GM23338 (cell line): ENCODE measurements around the gene POGZ. TPM values are rescaled to one million over a fixed set of nuclear protein-coding genes. Genes with fewer than 3 reads are reported as not detected.

ENCODE experiments used
- ATAC-seq: fragments of 200-7000 bp; cut with Tn5 transposase; 3 replicates; pipeline ENCODE4 v1.9.1; 2020
- DNase-seq: peaks from one replicate; pipeline ENCODE4 v3.0.0-alpha.2; 2015; ENCODE audit warnings: low spot score
- H2AFZ ChIP-seq: fragments of 200-600 bp; sonication (generic); 2 replicates; pipeline ENCODE4 v1.8.0; 2016; ENCODE audit warnings: antibody characterized with exemption, mild to moderate bottlenecking, moderate library complexity
- H3F3A ChIP-seq: fragments of 200-600 bp; sonication (generic); replicated peaks from 2 replicates; pipeline ENCODE4 v1.8.0; 2017; ENCODE audit warnings: antibody characterized with exemption, mixed run types, low read depth
- H3K27ac ChIP-seq: fragments of 200-600 bp; sonication (generic); 2 replicates; pipeline ENCODE4 v1.6.1; 2016; ENCODE audit warnings: low read depth
- H3K27me3 ChIP-seq: fragments of 200-600 bp; sonication (generic); 2 replicates; pipeline ENCODE4 v1.8.0; 2016; ENCODE audit warnings: mild to moderate bottlenecking, mixed run types, moderate library complexity; ENCODE audit not compliant: insufficient read depth
- H3K36me3 ChIP-seq: fragments of 200-600 bp; sonication (generic); 2 replicates; pipeline ENCODE4 v1.8.0; 2016; ENCODE audit warnings: mild to moderate bottlenecking; ENCODE audit not compliant: insufficient read depth
- H3K4me1 ChIP-seq: fragments of 200-600 bp; sonication (generic); 2 replicates; pipeline ENCODE4 v1.8.0; 2016; ENCODE audit warnings: mild to moderate bottlenecking, moderate library complexity; ENCODE audit not compliant: insufficient read depth
- H3K4me2 ChIP-seq: fragments of 200-600 bp; sonication (generic); 2 replicates; pipeline ENCODE4 v1.7.1; 2017; ENCODE audit warnings: mixed run types
- H3K4me3 ChIP-seq: fragments of 200-600 bp; sonication (generic); 2 replicates; pipeline ENCODE4 v1.6.1; 2016; ENCODE audit warnings: mixed run types
- H3K79me2 ChIP-seq: fragments of 200-600 bp; sonication (generic); replicated peaks from 2 replicates; pipeline ENCODE4 v1.8.0; 2017; ENCODE audit warnings: mild to moderate bottlenecking; ENCODE audit not compliant: insufficient read depth
- H3K9me2 ChIP-seq: fragments of 200-600 bp; sonication (generic); 2 replicates; pipeline ENCODE4 v1.8.0; 2017; ENCODE audit not compliant: insufficient read depth
- H4K20me1 ChIP-seq: fragments of 200-600 bp; sonication (generic); replicated peaks from 2 replicates; pipeline ENCODE4 v1.8.0; 2017; ENCODE audit warnings: mild to moderate bottlenecking; ENCODE audit not compliant: insufficient read depth
- H3K27ac Mint-ChIP-seq: 2 replicates; pipeline ENCODE4 v1.8.0; 2020; ENCODE audit warnings: inconsistent platforms, mild to moderate bottlenecking, moderate library complexity, mixed read lengths
- H3K27me3 Mint-ChIP-seq: 3 replicates; pipeline ENCODE4 v1.8.0; 2022; ENCODE audit warnings: low read depth, mild to moderate bottlenecking, moderate library complexity, mixed read lengths, inconsistent platforms; ENCODE audit not compliant: insufficient read depth, poor library complexity
- H3K36me3 Mint-ChIP-seq: 3 replicates; pipeline ENCODE4 v1.8.0; 2021; ENCODE audit warnings: low read depth, mild to moderate bottlenecking, inconsistent platforms, moderate library complexity, mixed read lengths
- H3K4me1 Mint-ChIP-seq: 3 replicates; pipeline ENCODE4 v1.8.0; 2020; ENCODE audit warnings: mild to moderate bottlenecking, inconsistent platforms, mixed read lengths
- H3K4me3 Mint-ChIP-seq: 3 replicates; pipeline ENCODE4 v1.8.0; 2021; ENCODE audit warnings: moderate library complexity, mild to moderate bottlenecking, inconsistent platforms, mixed read lengths
- H3K9me3 Mint-ChIP-seq: 3 replicates; pipeline ENCODE4 v1.8.0; 2020; ENCODE audit warnings: moderate library complexity, mild to moderate bottlenecking, inconsistent platforms, mixed read lengths
- CREB1 ChIP-seq: fragments of 250-450 bp; sonication (Bioruptor Pico); IDR thresholded peaks from 2 replicates; pipeline ENCODE4 v1.5.0; 2020; ENCODE audit warnings: low read depth, mild to moderate bottlenecking, moderate library complexity
- CTCF ChIP-seq, 2 experiments: fragments of 200-600 bp in 1 of 2; sonication (generic) in 1 of 2; conservative IDR thresholded peaks; 2 replicates each; pipeline versions ENCODE4 v1.5.1 to v1.6.1; 2016 to 2017; ENCODE audit warnings: antibody characterized with exemption in 2 of 2, low read depth in 2 of 2, mild to moderate bottlenecking in 2 of 2, moderate library complexity in 1 of 2
- ETS1 ChIP-seq: IDR thresholded peaks from 2 replicates; pipeline ENCODE4 v1.6.1; 2016; ENCODE audit warnings: antibody characterized with exemption
- EZH2 ChIP-seq: fragments of 200-600 bp; sonication (generic); IDR thresholded peaks from one replicate; pipeline ENCODE4 v1.8.0; 2017; ENCODE audit warnings: antibody characterized with exemption, mild to moderate bottlenecking, low read depth; ENCODE audit not compliant: unreplicated experiment
- EZH2phosphoT487 ChIP-seq: fragments of 200-600 bp; sonication (generic); IDR thresholded peaks from one replicate; pipeline ENCODE4 v1.8.1; 2018; ENCODE audit warnings: antibody characterized with exemption; ENCODE audit not compliant: unreplicated experiment
- JUNB ChIP-seq: IDR thresholded peaks from one replicate; pipeline ENCODE4 v1.6.1; 2016; ENCODE audit warnings: antibody characterized with exemption; ENCODE audit not compliant: unreplicated experiment
- NANOG ChIP-seq: IDR thresholded peaks from 2 replicates; pipeline ENCODE4 v1.6.1; 2016; ENCODE audit warnings: antibody characterized with exemption, borderline replicate concordance
- POLR2AphosphoS5 ChIP-seq: IDR thresholded peaks from 2 replicates; pipeline ENCODE4 v1.6.1; 2016; ENCODE audit warnings: antibody characterized with exemption, low read depth
- REST ChIP-seq: IDR thresholded peaks from one replicate; pipeline ENCODE4 v1.6.1; 2018; ENCODE audit warnings: antibody characterized with exemption; ENCODE audit not compliant: unreplicated experiment
- STAT1 ChIP-seq: IDR thresholded peaks from one replicate; pipeline ENCODE4 v1.6.1; 2016; ENCODE audit warnings: antibody characterized with exemption; ENCODE audit not compliant: unreplicated experiment
- ZNF114 ChIP-seq: fragments of 250-450 bp; sonication (Bioruptor Pico); IDR thresholded peaks from 2 replicates; pipeline ENCODE4 v1.5.0; 2020; ENCODE audit warnings: mild to moderate bottlenecking, moderate library complexity
- ZNF331 ChIP-seq: fragments of 250-450 bp; sonication (Bioruptor Pico); IDR thresholded peaks from 2 replicates; pipeline ENCODE4 v1.5.0; 2020; ENCODE audit warnings: low read depth, mild to moderate bottlenecking, moderate library complexity
- ZNF462 ChIP-seq: fragments of 250-450 bp; sonication (Bioruptor Pico); IDR thresholded peaks from 2 replicates; pipeline ENCODE4 v1.5.0; 2020; ENCODE audit warnings: mild to moderate bottlenecking, moderate library complexity
- polyA plus RNA-seq: library from polyadenylated mRNA; unstranded; fragments of >200 nt; fragmentation: Nextera tagmentation; extraction: Ambion mirVana; gene quantifications from 2 replicates; pipeline ENCODE4 v1.2.1, GENCODE V29; 2016
- total RNA-seq: library from RNA; depleted of rRNA; stranded (reverse); fragments of >200 nt; shearing (Covaris generic); gene quantifications from 2 replicates; pipeline ENCODE4 v1.2.3, GENCODE V29; 2014

Gene POGZ
- total and polyA plus RNA-seq, 2 experiments from 2014 or later: 47.0 to 72.5 TPM

- no peak for DNase-seq
- no peak for ATAC-seq
- Histone ChIP-seq H3K9me2 (no peaks in the 10 kb centered on the region), H3K4me1 (peaks cover 16% of the 10 kb centered on the region), H2AFZ (no peak overlapping the region; the same call in 1 of the 2 replicates), H3K36me3 (no peaks in the 10 kb centered on the region), H4K20me1 (no peaks in the 10 kb centered on the region), H3K4me2 (peak overlapping the region; percentile 69; the same call in 1 of the 2 replicates), H3K27me3 (no peaks in the 10 kb centered on the region), H3F3A (no peaks in the 10 kb centered on the region), H3K27ac (no peak overlapping the region), H3K79me2 (no peaks in the 10 kb centered on the region), H3K4me3 (no peak overlapping the region)
- Mint-ChIP-seq H3K4me3 (peak overlapping the region; percentile 20; the same call in 1 of the 3 replicates), H3K36me3 (no peaks in the 10 kb centered on the region), H3K9me3 (no peaks in the 10 kb centered on the region; the same call in 2 of the 3 replicates), H3K27ac (peak overlapping the region; percentile 83), H3K27me3 (peaks cover 14% of the 10 kb centered on the region), H3K4me1 (peaks cover 27% of the 10 kb centered on the region)
- no peak for TF ChIP-seq STAT1
- no peak for TF ChIP-seq ETS1
- no peak for TF ChIP-seq REST
- TF ChIP-seq ZNF114 (CRISPR knock-in tag): no peak
- no peak for TF ChIP-seq ZNF331 (CRISPR knock-in tag)
- no peak for TF ChIP-seq ZNF462 (CRISPR knock-in tag)
- TF ChIP-seq JUNB: no peak
- no peak for TF ChIP-seq CTCF (conservative IDR thresholded peaks at IDR 0.05; ENCODE audit: low read depth in 2 of 2)
- TF ChIP-seq POLR2AphosphoS5: no peak
- no peak for TF ChIP-seq EZH2
- no peak for TF ChIP-seq CREB1 (CRISPR knock-in tag)
- TF ChIP-seq NANOG: no peak
- TF ChIP-seq EZH2phosphoT487: no peak
These were observed 86.1 kb downstream of the POGZ start for GRCh38 chr1:151373196-151373595.
